ENCODE measurements around the gene SLC4A8.

SLC4A8 gene

DNA sequence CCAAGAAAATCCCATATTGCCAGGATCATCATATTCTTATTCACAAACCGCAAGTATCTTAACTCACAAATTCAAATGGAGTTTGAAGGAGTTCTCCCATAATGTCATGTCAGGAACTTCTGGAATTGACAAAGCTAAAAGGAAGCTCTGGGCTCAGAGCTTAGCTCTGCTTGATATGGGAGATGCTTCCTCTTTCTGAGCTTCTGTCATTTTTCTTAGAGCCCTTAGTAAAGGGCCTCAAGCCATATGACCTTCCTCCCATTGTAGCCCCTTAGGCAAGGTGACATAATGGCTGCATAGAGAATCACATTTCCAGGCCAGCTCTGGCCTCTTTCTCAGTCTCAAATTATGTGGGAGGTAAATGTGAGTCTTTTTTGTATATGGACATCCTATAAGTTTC lies 40.9 kb downstream of the SLC4A8 start:
- H2BK5ac ChIP-seq (ENCODE audit: low read depth, low read length, poor library complexity, severe bottlenecking) = no peak overlapping the region
- no peak overlapping the region for H2BK15ac ChIP-seq (ENCODE audit: low read depth, poor library complexity, severe bottlenecking)
- H3K27me3 ChIP-seq (ENCODE audit: control insufficient read depth in 1 of 2, insufficient read depth in 1 of 2, low read length in 2 of 2) = peaks cover 0 to 14% of the 10 kb centered on the region in 2 experiments
- no peak overlapping the region for H2AFZ ChIP-seq (ENCODE audit: low read depth, low read length)
- H3K4me1 ChIP-seq (ENCODE audit: control insufficient read depth, insufficient read depth, low read depth, low read length) = no peaks in the 10 kb centered on the region
- H2AK5ac ChIP-seq (ENCODE audit: low read length, severe bottlenecking) = no peak overlapping the region
- H3K4me2 ChIP-seq (ENCODE audit: low read length, poor library complexity, severe bottlenecking) = no peak overlapping the region
- no peak overlapping the region for H2BK120ac ChIP-seq (ENCODE audit: low read depth, low read length)
- H3K4ac ChIP-seq (ENCODE audit: low read depth in 1 of 2, low read length in 2 of 2) = no peak overlapping the region
- H3K14ac ChIP-seq (ENCODE audit: low read length in 2 of 2) = no peak overlapping the region
- 100% methylated on average over 1 of the region's 1 CpG for WGBS
- no peak overlapping the region for H3K9ac ChIP-seq (ENCODE audit: low read length)
- no peak overlapping the region for H2BK12ac ChIP-seq (ENCODE audit: low read length in 2 of 2)
- H3K27ac ChIP-seq (ENCODE audit: low read length, poor library complexity, severe bottlenecking) = no peak overlapping the region
- H3K36me3 ChIP-seq (ENCODE audit: control insufficient read depth in 1 of 2, insufficient read depth in 2 of 2, low read depth in 1 of 2, low read length in 2 of 2) = no peaks in the 10 kb centered on the region
- no peak overlapping the region for H3K18ac ChIP-seq (ENCODE audit: low read depth in 1 of 2, low read length in 2 of 2)
- H4K91ac ChIP-seq (ENCODE audit: low read length) = no peak overlapping the region
- no peak overlapping the region for H4K8ac ChIP-seq (ENCODE audit: low read length)
- DNase-seq = no peak
- H3K9me3 ChIP-seq (ENCODE audit: control insufficient read depth, low read length) = no peaks in the 10 kb centered on the region
- H3K23ac ChIP-seq (ENCODE audit: low read length in 2 of 2) = no peak overlapping the region
- H3K79me1 ChIP-seq (replicated peaks; ENCODE audit: low read length, poor library complexity, severe bottlenecking) = no peaks in the 10 kb centered on the region
- no peak overlapping the region for H3K4me3 ChIP-seq (ENCODE audit: insufficient read depth in 1 of 2, low read depth in 1 of 2, low read length in 2 of 2)

DNA sequence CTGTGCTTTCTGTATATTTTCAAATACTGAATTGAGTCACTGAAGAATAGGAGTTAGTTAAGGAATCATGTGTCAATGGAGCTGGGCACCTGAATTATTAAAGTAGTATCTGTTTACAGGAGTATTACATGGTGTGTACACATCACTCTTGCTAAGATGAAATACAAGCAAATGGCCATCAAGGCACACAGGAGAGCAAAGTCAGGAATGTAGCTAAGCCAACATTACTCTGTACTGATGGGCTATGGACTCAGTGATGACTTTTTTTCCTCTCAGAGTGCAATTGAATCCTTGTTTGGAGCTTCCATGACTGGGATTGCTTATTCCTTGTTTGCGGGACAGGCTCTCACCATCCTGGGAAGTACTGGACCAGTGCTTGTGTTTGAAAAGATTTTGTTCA lies 45.5 kb downstream of the SLC4A8 start:
- H2AK5ac ChIP-seq (ENCODE audit: low read length, severe bottlenecking) = no peak overlapping the region
- DNase-seq = no peak
- H3K4me1 ChIP-seq (ENCODE audit: control insufficient read depth, insufficient read depth, low read depth, low read length) = no peaks in the 10 kb centered on the region
- H3K4ac ChIP-seq (ENCODE audit: low read depth in 1 of 2, low read length in 2 of 2) = no peak overlapping the region
- H3K23ac ChIP-seq (ENCODE audit: low read length in 2 of 2) = no peak overlapping the region
- H2BK15ac ChIP-seq (ENCODE audit: low read depth, poor library complexity, severe bottlenecking) = no peak overlapping the region
- H2BK120ac ChIP-seq (ENCODE audit: low read depth, low read length) = no peak overlapping the region
- no peaks in the 10 kb centered on the region for H3K36me3 ChIP-seq (ENCODE audit: control insufficient read depth in 1 of 2, insufficient read depth in 2 of 2, low read depth in 1 of 2, low read length in 2 of 2)
- H3K18ac ChIP-seq (ENCODE audit: low read depth in 1 of 2, low read length in 2 of 2) = no peak overlapping the region
- no peak overlapping the region for H2BK5ac ChIP-seq (ENCODE audit: low read depth, low read length, poor library complexity, severe bottlenecking)
- H4K8ac ChIP-seq (ENCODE audit: low read length) = no peak overlapping the region
- no peak overlapping the region for H2BK12ac ChIP-seq (ENCODE audit: low read length in 2 of 2)
- H3K79me1 ChIP-seq (replicated peaks; ENCODE audit: low read length, poor library complexity, severe bottlenecking) = no peaks in the 10 kb centered on the region
- no peak overlapping the region for H2AFZ ChIP-seq (ENCODE audit: low read depth, low read length)
- no peak overlapping the region for H3K4me3 ChIP-seq (ENCODE audit: insufficient read depth in 1 of 2, low read depth in 1 of 2, low read length in 2 of 2)
- no peak overlapping the region for H4K91ac ChIP-seq (ENCODE audit: low read length)
- no peak overlapping the region for H3K27ac ChIP-seq (ENCODE audit: low read length, poor library complexity, severe bottlenecking)
- H3K14ac ChIP-seq (ENCODE audit: low read length in 2 of 2) = no peak overlapping the region
- WGBS = 100% methylated on average over 1 of the region's 1 CpG
- H3K27me3 ChIP-seq (ENCODE audit: control insufficient read depth in 1 of 2, insufficient read depth in 1 of 2, low read length in 2 of 2) = peaks cover 0 to 10% of the 10 kb centered on the region in 2 experiments
- no peak overlapping the region for H3K4me2 ChIP-seq (ENCODE audit: low read length, poor library complexity, severe bottlenecking)
- no peaks in the 10 kb centered on the region for H3K9me3 ChIP-seq (ENCODE audit: control insufficient read depth, low read length)
- no peak overlapping the region for H3K9ac ChIP-seq (ENCODE audit: low read length)

DNA sequence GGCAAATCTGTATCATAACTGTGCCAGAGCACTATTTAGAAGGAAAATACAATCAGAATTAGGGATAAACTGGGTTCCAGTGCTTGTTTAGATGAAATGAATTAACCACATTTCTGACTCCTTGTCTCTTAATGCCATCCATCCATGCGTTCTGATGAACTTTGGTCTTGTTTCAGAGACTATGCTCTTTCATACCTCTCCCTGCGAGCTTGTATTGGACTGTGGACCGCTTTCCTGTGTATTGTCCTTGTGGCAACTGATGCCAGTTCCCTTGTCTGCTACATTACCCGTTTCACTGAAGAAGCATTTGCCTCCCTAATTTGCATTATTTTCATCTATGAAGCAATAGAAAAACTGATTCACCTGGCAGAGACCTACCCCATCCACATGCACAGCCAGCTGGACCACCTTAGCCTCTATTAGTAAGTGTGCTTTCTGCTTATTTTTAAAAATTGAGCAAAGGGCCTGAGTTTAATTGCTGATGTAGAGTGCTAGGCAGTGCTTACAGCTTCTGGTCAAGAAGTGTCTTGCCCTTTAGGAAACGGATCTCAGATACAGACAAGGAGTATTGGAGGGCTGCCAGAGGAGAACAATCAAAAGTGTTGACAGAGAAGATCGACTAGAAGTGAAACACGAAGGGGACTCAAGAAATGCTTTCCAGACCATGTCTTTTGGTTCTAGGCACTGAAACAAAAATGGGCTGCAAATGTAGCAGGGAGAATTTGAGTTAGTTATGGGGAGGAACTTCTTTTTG lies 46.7 kb downstream of the SLC4A8 start:
- Histone ChIP-seq H2AFZ (ENCODE audit: low read depth, low read length) (no peak overlapping the region), H2AK5ac (ENCODE audit: low read length, severe bottlenecking) (no peak overlapping the region), H3K4me2 (ENCODE audit: low read length, poor library complexity, severe bottlenecking) (no peak overlapping the region), H3K9ac (ENCODE audit: low read length) (no peak overlapping the region), H3K36me3 (ENCODE audit: control insufficient read depth in 1 of 2, insufficient read depth in 2 of 2, low read depth in 1 of 2, low read length in 2 of 2) (no peaks in the 10 kb centered on the region), H3K14ac (ENCODE audit: low read length in 2 of 2) (no peak overlapping the region), H3K4me1 (ENCODE audit: control insufficient read depth, insufficient read depth, low read depth, low read length) (no peaks in the 10 kb centered on the region), H3K27ac (ENCODE audit: low read length, poor library complexity, severe bottlenecking) (no peak overlapping the region), H2BK5ac (ENCODE audit: low read depth, low read length, poor library complexity, severe bottlenecking) (no peak overlapping the region), H3K23ac (ENCODE audit: low read length in 2 of 2) (no peak overlapping the region), H3K4ac (ENCODE audit: low read depth in 1 of 2, low read length in 2 of 2) (no peak overlapping the region), H4K91ac (ENCODE audit: low read length) (no peak overlapping the region), H2BK12ac (ENCODE audit: low read length in 2 of 2) (no peak overlapping the region), H3K4me3 (ENCODE audit: insufficient read depth in 1 of 2, low read depth in 1 of 2, low read length in 2 of 2) (no peak overlapping the region), H3K79me1 (replicated peaks; ENCODE audit: low read length, poor library complexity, severe bottlenecking) (no peaks in the 10 kb centered on the region), H2BK15ac (ENCODE audit: low read depth, poor library complexity, severe bottlenecking) (no peak overlapping the region), H3K9me3 (ENCODE audit: control insufficient read depth, low read length) (no peaks in the 10 kb centered on the region), H4K8ac (ENCODE audit: low read length) (no peak overlapping the region), H3K18ac (ENCODE audit: low read depth in 1 of 2, low read length in 2 of 2) (no peak overlapping the region), H2BK120ac (ENCODE audit: low read depth, low read length) (no peak overlapping the region), H3K27me3 (ENCODE audit: control insufficient read depth in 1 of 2, insufficient read depth in 1 of 2, low read length in 2 of 2) (peaks cover 0 to 1% of the 10 kb centered on the region in 2 experiments)
- WGBS = 88% methylated on average over 7 of the region's 7 CpGs
- DNase-seq = no peak

DNA sequence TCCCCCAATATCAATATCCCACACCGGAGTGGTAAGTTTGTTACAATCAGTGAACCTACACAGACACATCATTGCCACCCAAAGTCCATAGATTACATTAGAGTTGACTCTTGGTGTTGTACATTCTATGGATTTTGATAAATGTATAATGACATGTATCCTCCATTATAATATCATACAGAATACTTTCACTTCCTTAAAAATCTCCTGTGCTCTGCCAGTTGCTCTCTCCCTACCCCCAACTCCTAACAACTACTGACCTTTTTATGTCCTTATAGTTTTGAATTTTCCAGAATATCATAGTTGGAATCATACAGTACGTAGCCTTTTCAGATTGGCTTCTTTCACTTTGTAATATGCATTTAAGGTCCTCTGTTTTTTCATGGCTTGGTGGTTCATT lies 48.4 kb downstream of the SLC4A8 start:
- H3K9ac ChIP-seq (ENCODE audit: low read length) = no peak overlapping the region
- no peak overlapping the region for H2BK15ac ChIP-seq (ENCODE audit: low read depth, poor library complexity, severe bottlenecking)
- no peak overlapping the region for H2BK120ac ChIP-seq (ENCODE audit: low read depth, low read length)
- no peaks in the 10 kb centered on the region for H3K36me3 ChIP-seq (ENCODE audit: control insufficient read depth in 1 of 2, insufficient read depth in 2 of 2, low read depth in 1 of 2, low read length in 2 of 2)
- H2AFZ ChIP-seq (ENCODE audit: low read depth, low read length) = no peak overlapping the region
- no peak for DNase-seq
- H3K27me3 ChIP-seq (ENCODE audit: control insufficient read depth in 1 of 2, insufficient read depth in 1 of 2, low read length in 2 of 2) = no peaks in the 10 kb centered on the region
- no peak overlapping the region for H4K91ac ChIP-seq (ENCODE audit: low read length)
- no peak overlapping the region for H2BK12ac ChIP-seq (ENCODE audit: low read length in 2 of 2)
- no peak overlapping the region for H2AK5ac ChIP-seq (ENCODE audit: low read length, severe bottlenecking)
- no peak overlapping the region for H2BK5ac ChIP-seq (ENCODE audit: low read depth, low read length, poor library complexity, severe bottlenecking)
- H3K79me1 ChIP-seq (replicated peaks; ENCODE audit: low read length, poor library complexity, severe bottlenecking) = no peaks in the 10 kb centered on the region
- H3K4me2 ChIP-seq (ENCODE audit: low read length, poor library complexity, severe bottlenecking) = no peak overlapping the region
- H4K8ac ChIP-seq (ENCODE audit: low read length) = no peak overlapping the region
- 100% methylated on average over 1 of the region's 2 CpGs for WGBS
- H3K27ac ChIP-seq (ENCODE audit: low read length, poor library complexity, severe bottlenecking) = no peak overlapping the region
- H3K9me3 ChIP-seq (ENCODE audit: control insufficient read depth, low read length) = no peaks in the 10 kb centered on the region
- no peak overlapping the region for H3K14ac ChIP-seq (ENCODE audit: low read length in 2 of 2)
- no peak overlapping the region for H3K4ac ChIP-seq (ENCODE audit: low read depth in 1 of 2, low read length in 2 of 2)
- no peak overlapping the region for H3K18ac ChIP-seq (ENCODE audit: low read depth in 1 of 2, low read length in 2 of 2)
- H3K23ac ChIP-seq (ENCODE audit: low read length in 2 of 2) = no peak overlapping the region
- H3K4me3 ChIP-seq (ENCODE audit: insufficient read depth in 1 of 2, low read depth in 1 of 2, low read length in 2 of 2) = no peak overlapping the region
- no peaks in the 10 kb centered on the region for H3K4me1 ChIP-seq (ENCODE audit: control insufficient read depth, insufficient read depth, low read depth, low read length)
